NCI-H1092 treated with DMSO at 0.1 percent for 48 hours (cell line): ENCODE measurements around the gene NAV3.
"Not testable (repeated sequence)": the region's sequence is repeated elsewhere in the genome, so short reads cannot be mapped to it uniquely, and the experiment has no call there.

Experiments used
- DNase-seq: peaks from one replicate; lab custom pipeline; 2025; lab: John Stamatoyannopoulos, UW

NAV3 gene

GRCh38 chr12:78249578-78249977, 418.9 kb downstream of the NAV3 start:
- DNase-seq = no peak

- not testable (repeated sequence) for DNase-seq
Observed at GRCh38 chr12:78257662-78258061, 427.0 kb downstream of the NAV3 start.

- DNase-seq = no peak
Observed at GRCh38 chr12:78260976-78261375, 430.3 kb downstream of the NAV3 start.

GRCh38 chr12:78261901-78262300, 431.2 kb downstream of the NAV3 start:
- DNase-seq = no peak
